Bronchial epithelial cell (primary cell): ENCODE results near the gene RUNX1. TPM values are rescaled to one million over a fixed set of nuclear protein-coding genes. Genes with fewer than 3 reads are reported as not detected.

Experiments
- DNase-seq: peaks from one replicate; pipeline ENCODE4 v3.0.0-alpha.2; 2010; ENCODE audit warnings: low read depth
- FAIRE-seq: peaks from 2 replicates; lab custom pipeline; 2011; peaks lifted over from hg19 to GRCh38; lab: Jason Lieb, UNC
- H3K27me3 ChIP-seq: 2 replicates; pipeline ENCODE4 v1.5.1; 2011; ENCODE audit warnings: low read length; ENCODE audit not compliant: control insufficient read depth, insufficient read depth
- H3K36me3 ChIP-seq: 2 replicates; pipeline ENCODE4 v1.5.1; 2011; ENCODE audit warnings: low read length; ENCODE audit not compliant: control insufficient read depth, insufficient read depth
- H3K4me3 ChIP-seq: 2 replicates; pipeline ENCODE4 v1.5.1; 2011; ENCODE audit warnings: mild to moderate bottlenecking, low read depth, low read length, control low read depth
- total RNA-seq: library from RNA; depleted of rRNA; stranded (reverse); fragments of >200 nt; gene quantifications from 2 replicates; pipeline ENCODE4 v1.2.1, GENCODE V29; 2014
- TF ChIP-seq, protein P1 (sequence below): IDR thresholded peaks from 2 replicates; pipeline ENCODE4 v1.5.1; 2011; ENCODE audit warnings: mild to moderate bottlenecking, moderate library complexity, low read length, control low read depth, inconsistent platforms; ENCODE audit not compliant: insufficient read depth, severe bottlenecking

The RUNX1 gene
- total RNA-seq, 1 donor from 2014 or later: 11.8 TPM

DNA sequence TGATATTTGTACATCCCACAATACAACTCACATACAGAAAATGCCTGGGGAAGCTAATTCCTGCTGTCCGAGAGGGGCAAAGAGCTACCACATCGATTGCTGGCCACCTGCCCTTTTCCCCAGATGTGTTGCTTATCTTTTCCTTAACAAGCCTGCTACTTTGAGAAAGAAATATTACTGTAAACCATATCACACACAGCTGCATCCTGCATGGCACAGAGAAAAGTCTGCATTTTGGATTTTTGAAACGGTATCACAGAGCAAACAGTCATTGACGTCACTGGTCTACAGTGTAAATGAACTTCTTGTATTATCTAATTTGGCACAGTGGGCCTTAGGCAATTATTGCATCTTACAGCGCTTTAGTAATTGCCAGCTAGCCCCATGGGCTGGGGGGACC is 215.6 kb downstream of the RUNX1 start:
- H3K36me3 ChIP-seq: peaks cover 27% of the 10 kb centered on the region
- H3K4me3 ChIP-seq: no peak overlapping the region
- DNase-seq (no peak), FAIRE-seq (no peak)
- TF ChIP-seq, protein P1, sequence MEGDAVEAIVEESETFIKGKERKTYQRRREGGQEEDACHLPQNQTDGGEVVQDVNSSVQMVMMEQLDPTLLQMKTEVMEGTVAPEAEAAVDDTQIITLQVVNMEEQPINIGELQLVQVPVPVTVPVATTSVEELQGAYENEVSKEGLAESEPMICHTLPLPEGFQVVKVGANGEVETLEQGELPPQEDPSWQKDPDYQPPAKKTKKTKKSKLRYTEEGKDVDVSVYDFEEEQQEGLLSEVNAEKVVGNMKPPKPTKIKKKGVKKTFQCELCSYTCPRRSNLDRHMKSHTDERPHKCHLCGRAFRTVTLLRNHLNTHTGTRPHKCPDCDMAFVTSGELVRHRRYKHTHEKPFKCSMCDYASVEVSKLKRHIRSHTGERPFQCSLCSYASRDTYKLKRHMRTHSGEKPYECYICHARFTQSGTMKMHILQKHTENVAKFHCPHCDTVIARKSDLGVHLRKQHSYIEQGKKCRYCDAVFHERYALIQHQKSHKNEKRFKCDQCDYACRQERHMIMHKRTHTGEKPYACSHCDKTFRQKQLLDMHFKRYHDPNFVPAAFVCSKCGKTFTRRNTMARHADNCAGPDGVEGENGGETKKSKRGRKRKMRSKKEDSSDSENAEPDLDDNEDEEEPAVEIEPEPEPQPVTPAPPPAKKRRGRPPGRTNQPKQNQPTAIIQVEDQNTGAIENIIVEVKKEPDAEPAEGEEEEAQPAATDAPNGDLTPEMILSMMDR: no peak
- no peaks in the 10 kb centered on the region for H3K27me3 ChIP-seq

DNA sequence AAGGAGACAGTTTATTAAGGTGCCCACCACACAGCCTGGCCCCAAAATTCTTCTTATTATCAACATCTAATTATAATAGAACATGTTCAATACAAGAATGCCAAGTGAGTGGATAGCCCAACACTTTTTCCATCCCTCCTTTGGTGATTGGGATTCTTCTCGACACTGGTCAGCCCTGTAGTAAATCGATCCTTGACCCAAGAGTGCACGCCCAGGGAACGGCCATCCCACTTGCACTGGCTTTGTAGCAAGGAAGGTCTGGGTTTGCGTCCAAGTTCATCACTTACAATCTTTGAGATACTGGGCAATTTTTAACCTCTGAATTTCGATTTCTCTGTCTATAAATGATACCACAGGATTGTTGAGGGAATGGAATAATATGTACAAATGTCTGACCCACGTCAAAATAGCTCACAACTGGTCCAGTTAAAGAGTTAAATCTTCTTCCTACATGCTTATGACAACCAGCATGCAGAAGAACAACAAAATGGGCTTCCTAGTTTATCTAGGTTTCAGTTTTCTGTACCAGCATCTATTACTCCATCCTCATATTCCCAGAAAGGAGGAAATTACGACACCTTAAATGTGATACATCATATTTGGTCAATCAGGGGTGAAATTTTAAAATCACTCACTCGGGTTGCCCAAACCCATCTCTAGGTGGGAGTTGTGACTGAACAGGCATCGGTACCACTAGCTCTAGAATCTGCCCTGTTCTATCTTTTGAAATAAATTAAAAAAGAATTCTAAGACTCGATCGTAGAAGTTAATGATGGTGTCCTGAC is 218.5 kb downstream of the RUNX1 start:
- DNase-seq (no peak), FAIRE-seq (no peak)
- TF ChIP-seq, protein P1: no peak
- H3K27me3 ChIP-seq: no peaks in the 10 kb centered on the region
- H3K36me3 ChIP-seq: peaks cover 34% of the 10 kb centered on the region
- no peak overlapping the region for H3K4me3 ChIP-seq

DNA sequence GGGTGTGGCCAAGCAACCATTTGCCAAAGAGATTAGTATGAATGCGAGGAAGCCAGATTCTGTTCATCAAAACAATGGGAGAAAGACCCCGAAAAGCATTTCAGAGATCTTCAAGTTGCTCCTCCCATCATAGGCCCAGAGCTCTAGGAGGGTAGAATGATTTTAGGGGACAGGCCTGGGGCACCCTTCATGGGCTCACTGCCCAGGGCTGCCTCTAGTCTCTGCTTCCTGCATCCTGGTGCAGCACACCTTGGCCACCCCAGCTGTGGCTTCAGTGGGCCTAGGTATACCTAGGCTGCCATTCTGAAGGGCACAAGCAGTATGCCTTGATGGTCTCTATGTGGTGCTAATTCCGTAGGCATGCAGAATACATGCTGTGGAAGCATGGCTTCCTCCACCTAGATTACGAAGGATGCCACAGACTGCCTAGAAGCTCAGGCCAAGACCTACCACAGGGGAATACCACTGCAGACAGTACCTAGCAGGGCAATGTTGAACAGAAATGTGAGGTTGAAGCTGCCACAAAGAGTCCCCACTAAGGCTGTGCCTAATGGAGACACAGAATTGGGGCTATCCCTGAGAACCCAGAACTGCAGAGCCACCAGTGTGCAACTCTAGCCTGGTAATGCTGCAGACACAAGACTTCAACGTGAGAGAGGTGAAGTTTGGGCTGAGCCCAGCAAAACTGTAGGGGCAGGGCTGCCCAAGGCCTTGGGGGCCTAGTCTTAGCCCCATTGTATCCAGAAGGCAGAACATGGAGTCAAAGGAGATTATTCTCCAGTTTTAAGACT is 221.5 kb downstream of the RUNX1 start:
- TF ChIP-seq, protein P1: no peak
- FAIRE-seq (no peak), DNase-seq (no peak)
- Histone ChIP-seq H3K4me3 (no peak overlapping the region), H3K27me3 (no peaks in the 10 kb centered on the region), H3K36me3 (peaks cover 17% of the 10 kb centered on the region)

DNA sequence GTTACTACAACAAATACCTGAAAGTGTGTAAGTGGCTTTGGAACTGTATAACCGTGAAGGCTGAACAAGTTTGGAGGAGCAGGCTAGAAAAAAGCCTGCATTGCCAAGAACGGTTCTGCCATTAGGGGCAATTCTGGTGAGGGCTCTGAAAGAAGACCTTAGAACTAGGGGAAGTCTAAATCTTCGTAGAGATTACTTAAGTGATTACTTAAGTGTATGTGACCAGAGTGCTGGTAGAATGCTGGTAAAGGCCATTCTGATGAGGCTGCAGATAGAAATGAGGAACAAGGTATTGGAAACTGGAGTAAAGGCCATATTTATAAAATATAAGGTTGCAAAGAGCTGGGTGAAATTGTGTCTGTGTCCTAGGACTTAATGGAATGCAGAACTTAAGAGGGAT is 222.3 kb downstream of the RUNX1 start:
- TF ChIP-seq, protein P1: no peak
- DNase-seq: no peak
- no peak for FAIRE-seq
- Histone ChIP-seq H3K4me3 (no peak overlapping the region), H3K36me3 (peaks cover 20% of the 10 kb centered on the region), H3K27me3 (no peaks in the 10 kb centered on the region)

DNA sequence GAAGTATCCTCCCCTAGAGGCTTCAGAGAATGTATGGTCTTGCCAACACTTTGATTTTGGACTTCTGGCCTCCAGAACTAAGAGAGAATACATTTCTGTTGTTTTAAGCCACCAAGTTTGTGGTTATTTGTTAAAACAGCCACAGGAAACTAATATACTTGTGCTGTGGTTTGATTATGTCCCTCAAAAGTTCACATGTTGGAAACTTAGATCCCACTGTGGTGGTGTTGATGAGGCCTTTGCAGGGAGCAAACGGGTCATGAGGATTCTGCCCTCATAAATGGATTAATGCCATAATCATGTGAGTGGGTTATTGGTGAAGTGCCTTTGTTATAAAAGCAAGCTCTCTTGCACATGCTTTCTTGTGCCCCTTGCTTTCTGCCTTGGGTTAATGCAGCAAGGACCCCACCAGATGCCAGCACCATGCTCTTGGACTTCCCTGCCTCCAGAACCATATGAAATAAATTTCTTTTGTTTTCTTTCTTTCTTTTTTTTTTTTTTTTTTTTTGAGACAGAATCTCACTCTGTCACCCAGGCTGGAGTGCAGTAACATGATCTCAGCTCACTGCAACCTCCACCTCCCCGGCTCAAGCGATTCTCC is 223.1 kb downstream of the RUNX1 start:
- FAIRE-seq (no peak), DNase-seq (no peak)
- H3K4me3 ChIP-seq: no peak overlapping the region
- TF ChIP-seq, protein P1: no peak
- H3K36me3 ChIP-seq: peaks cover 22% of the 10 kb centered on the region
- H3K27me3 ChIP-seq: no peaks in the 10 kb centered on the region
